Esophagus squamous epithelium (tissue), 4 donors: ENCODE measurements around the gene IL22RA2.

ENCODE experiments used
- CTCF ChIP-seq, 6 experiments: fragments of 450-650 bp in 4 of 6; fragments of 200-600 bp in 2 of 6; sonication (generic) in 2 of 6; IDR thresholded peaks; one replicate each; pipeline ENCODE4 v1.5.1; 2016 to 2019; ENCODE audit warnings: antibody characterized with exemption in 6 of 6, mild to moderate bottlenecking in 4 of 6, moderate library complexity in 4 of 6
- POLR2A ChIP-seq, 4 donors: fragments of 450-650 bp; IDR thresholded peaks; one replicate each; pipeline ENCODE4 v1.6.1; 2017; ENCODE audit warnings: antibody characterized with exemption in 4 of 4, mild to moderate bottlenecking in 4 of 4, moderate library complexity in 3 of 4

- TF ChIP-seq POLR2A (IDR thresholded peaks at IDR 0.05) = no peak
- no peak for TF ChIP-seq CTCF (IDR thresholded peaks at IDR 0.05)
These were observed 65.7 kb downstream of the IL22RA2 start for GRCh38 chr6:137107767-137108105.
